Stimulated activated CD4-positive, alpha-beta T cell treated with anti-CD3 and anti-CD28 coated beads, Interleukin-4, amount 100 ng/mL, for 4 hours (primary cell): ENCODE results near the gene MIPEP.
A peak's percentile ranks its signal among the peaks of the same experiment; 100 is the strongest.

Experiments
- DNase-seq, 2 experiments: peaks; one replicate each; pipeline ENCODE4 v3.0.0-alpha.2; 2020

The MIPEP gene

GRCh38 chr13:23705583-23705982 is 183.6 kb downstream of the MIPEP start:
- no peak for DNase-seq

- DNase-seq: no peak
Measured at GRCh38 chr13:23703246-23703860, 185.8 kb downstream of the MIPEP start.

GRCh38 chr13:23701636-23702035 is 187.6 kb downstream of the MIPEP start:
- DNase-seq: no peak

- no peak for DNase-seq
Measured at GRCh38 chr13:23701186-23701585, 188.0 kb downstream of the MIPEP start.

GRCh38 chr13:23699271-23699670 is 189.9 kb downstream of the MIPEP start:
- no peak for DNase-seq

GRCh38 chr13:23697772-23698313 is 191.4 kb downstream of the MIPEP start:
- no peak for DNase-seq

GRCh38 chr13:23696610-23697009 is 192.6 kb downstream of the MIPEP start:
- no peak for DNase-seq

- DNase-seq: peak; percentile 45 to 46
Measured at GRCh38 chr13:23695711-23696464, 193.3 kb downstream of the MIPEP start.

- no peak for DNase-seq
Measured at GRCh38 chr13:23695196-23695595, 194.0 kb downstream of the MIPEP start.

- no peak for DNase-seq
Measured at GRCh38 chr13:23692816-23693215, 196.4 kb downstream of the MIPEP start.

GRCh38 chr13:23690668-23691067 is 198.5 kb downstream of the MIPEP start:
- no peak for DNase-seq

GRCh38 chr13:23688336-23688735 is 200.9 kb downstream of the MIPEP start:
- no peak for DNase-seq

- no peak for DNase-seq
Measured at GRCh38 chr13:23687614-23688013, 201.6 kb downstream of the MIPEP start.

GRCh38 chr13:23686948-23687347 is 202.3 kb downstream of the MIPEP start:
- no peak for DNase-seq

- no peak for DNase-seq
Measured at GRCh38 chr13:23685416-23685815, 203.8 kb downstream of the MIPEP start.

GRCh38 chr13:23684647-23685046 is 204.6 kb downstream of the MIPEP start:
- DNase-seq: no peak

- no peak for DNase-seq
Measured at GRCh38 chr13:23683084-23683483, 206.1 kb downstream of the MIPEP start.

GRCh38 chr13:23680845-23681669 is 208.1 kb downstream of the MIPEP start:
- DNase-seq: no peak
